Body of pancreas (tissue), 4 donors: ENCODE data around the gene UBN1.

Source experiments
- CTCF ChIP-seq, 7 experiments: fragments of 450-650 bp in 4 of 7; fragments of 200-600 bp in 3 of 7; sonication (generic) in 3 of 7; IDR thresholded peaks; one replicate each; pipeline ENCODE4 v1.5.1; 2016 to 2019; ENCODE audit warnings: antibody characterized with exemption in 7 of 7
- POLR2A ChIP-seq, 3 donors: fragments of 450-650 bp; IDR thresholded peaks; one replicate each; pipeline ENCODE4 v1.6.1; 2016; ENCODE audit warnings: antibody characterized with exemption in 3 of 3, mild to moderate bottlenecking in 2 of 3

GRCh38 chr16:4913130-4913773 lies 66.0 kb downstream of the UBN1 start:
- no peak for TF ChIP-seq POLR2A (IDR thresholded peaks at IDR 0.05)
- no peak for TF ChIP-seq CTCF (IDR thresholded peaks at IDR 0.05)
